Esophagus squamous epithelium (tissue), 4 donors: ENCODE data around the gene CDON.

Experiments used
- CTCF ChIP-seq, 6 experiments: fragments of 450-650 bp in 4 of 6; fragments of 200-600 bp in 2 of 6; sonication (generic) in 2 of 6; IDR thresholded peaks; one replicate each; pipeline ENCODE4 v1.5.1; 2016 to 2019; ENCODE audit warnings: antibody characterized with exemption in 6 of 6, mild to moderate bottlenecking in 4 of 6, moderate library complexity in 4 of 6
- POLR2A ChIP-seq, 4 donors: fragments of 450-650 bp; IDR thresholded peaks; one replicate each; pipeline ENCODE4 v1.6.1; 2017; ENCODE audit warnings: antibody characterized with exemption in 4 of 4, mild to moderate bottlenecking in 4 of 4, moderate library complexity in 3 of 4

- TF ChIP-seq CTCF (IDR thresholded peaks at IDR 0.05) (no peak), POLR2A (IDR thresholded peaks at IDR 0.05) (no peak)
Observed at GRCh38 chr11:126109941-126110731, 47.5 kb upstream of the CDON start.
